ENCODE measurements around the gene CAST.

The CAST gene

DNA sequence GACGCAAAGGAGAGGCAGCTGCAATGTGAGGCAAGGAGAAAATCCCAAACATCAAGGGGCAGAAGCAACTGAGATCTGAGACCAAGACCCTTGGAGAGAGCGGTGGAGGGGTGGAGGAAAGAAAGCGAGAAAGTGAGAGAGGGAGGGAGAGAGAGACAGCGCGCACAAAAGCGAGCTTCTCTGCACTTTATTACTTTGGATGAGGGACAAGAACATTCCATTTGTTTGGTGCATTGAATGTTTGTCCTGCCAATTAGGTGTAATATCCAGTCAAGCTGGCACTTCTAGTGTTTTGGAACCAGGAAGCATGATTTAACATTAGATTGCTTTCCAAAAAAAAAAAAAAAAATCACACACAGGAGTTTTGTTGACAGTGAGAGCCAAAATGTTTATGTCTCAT, 1.4 kb downstream of the CAST start:
- peaks cover 21% of the 10 kb centered on the region for H3K4me1 ChIP-seq (ENCODE audit: control insufficient read depth, low read length)
- peaks cover 46% of the 10 kb centered on the region for H3K79me2 ChIP-seq (ENCODE audit: control insufficient read depth, low read length)
- H3K4me3 ChIP-seq (ENCODE audit: low read length), result peak overlapping the region; percentile 93
- H3K9me3 ChIP-seq (ENCODE audit: control insufficient read depth, insufficient read depth, low read length), result no peaks in the 10 kb centered on the region
- H3K36me3 ChIP-seq (ENCODE audit: control insufficient read depth, low read length), result no peaks in the 10 kb centered on the region
- no peaks in the 10 kb centered on the region for H3K27me3 ChIP-seq (ENCODE audit: control insufficient read depth, low read length)
- no peaks in the 10 kb centered on the region for H3F3A ChIP-seq (ENCODE audit: control insufficient read depth, insufficient read depth)
- no peaks in the 10 kb centered on the region for H4K20me1 ChIP-seq (ENCODE audit: control insufficient read depth, insufficient read depth, low read depth, low read length)
- no peaks in the 10 kb centered on the region for H3K9me2 ChIP-seq (replicated peaks; ENCODE audit: control insufficient read depth, low read length)
- no peak overlapping the region for H3K27ac ChIP-seq (ENCODE audit: low read depth, low read length)
- TF ChIP-seq EZH2phosphoT487 (IDR thresholded peaks at IDR 0.05; ENCODE audit: borderline replicate concordance, low read length) (no peak), CTCF (IDR thresholded peaks at IDR 0.05; ENCODE audit: low read depth, low read length, poor library complexity, severe bottlenecking) (no peak)
- peak overlapping the region; percentile 77 for H3K4me2 ChIP-seq (ENCODE audit: low read length)

DNA sequence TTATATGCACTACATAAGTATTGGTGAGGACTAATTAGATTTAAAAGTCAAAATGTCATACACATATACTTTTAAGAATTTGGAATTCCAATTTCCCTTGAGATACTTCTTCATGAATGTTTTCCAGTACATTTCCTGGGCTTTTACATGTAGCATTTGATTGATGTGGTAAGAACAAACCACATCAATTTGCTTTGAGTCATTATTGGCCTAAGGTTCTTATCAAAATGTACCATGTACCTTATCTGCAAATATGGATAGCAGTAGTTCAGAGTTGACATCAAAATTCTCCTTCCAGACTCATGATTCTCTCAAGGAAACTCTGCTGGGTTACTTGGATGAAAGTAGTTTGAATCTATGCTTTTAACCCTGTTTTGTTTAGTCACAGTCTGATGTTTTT, 2.5 kb downstream of the CAST start:
- no peaks in the 10 kb centered on the region for H3K27me3 ChIP-seq (ENCODE audit: control insufficient read depth, low read length)
- no peaks in the 10 kb centered on the region for H4K20me1 ChIP-seq (ENCODE audit: control insufficient read depth, insufficient read depth, low read depth, low read length)

DNA sequence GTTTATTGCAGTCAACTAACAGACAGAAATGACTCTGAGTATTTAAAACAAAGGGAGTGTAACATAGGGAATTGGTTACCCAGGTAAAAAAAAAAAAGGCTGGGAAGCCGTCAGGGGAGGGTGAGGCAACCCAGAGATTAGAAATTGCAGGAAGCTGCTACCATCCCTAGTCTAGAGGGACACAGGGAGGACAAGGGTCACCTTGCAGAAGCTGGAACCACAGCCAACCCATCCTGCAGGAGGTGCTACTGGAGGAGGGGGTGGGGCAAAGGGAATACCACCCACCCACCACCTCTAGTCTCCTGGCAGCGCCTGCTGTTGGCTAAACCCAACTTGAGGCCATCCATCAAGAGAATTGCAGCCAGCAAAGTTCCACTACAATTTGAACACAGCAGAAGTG, 6.5 kb downstream of the CAST start:
- no peaks in the 10 kb centered on the region for H3K9me2 ChIP-seq (replicated peaks; ENCODE audit: control insufficient read depth, low read length)
- no peak overlapping the region for H3K27ac ChIP-seq (ENCODE audit: low read depth, low read length)

More for the DNA sequence above, 2.5 kb downstream of the CAST start:
- Histone ChIP-seq H3K9me3 (ENCODE audit: control insufficient read depth, insufficient read depth, low read length) (no peaks in the 10 kb centered on the region), H3K36me3 (ENCODE audit: control insufficient read depth, low read length) (no peaks in the 10 kb centered on the region), H3K9me2 (replicated peaks; ENCODE audit: control insufficient read depth, low read length) (no peaks in the 10 kb centered on the region), H3K4me1 (ENCODE audit: control insufficient read depth, low read length) (peaks cover 21% of the 10 kb centered on the region), H3F3A (ENCODE audit: control insufficient read depth, insufficient read depth) (no peaks in the 10 kb centered on the region), H3K4me3 (ENCODE audit: low read length) (no peak overlapping the region), H3K79me2 (ENCODE audit: control insufficient read depth, low read length) (peaks cover 54% of the 10 kb centered on the region), H3K27ac (ENCODE audit: low read depth, low read length) (no peak overlapping the region), H3K4me2 (ENCODE audit: low read length) (no peak overlapping the region)
- no peak for TF ChIP-seq EZH2phosphoT487 (IDR thresholded peaks at IDR 0.05; ENCODE audit: borderline replicate concordance, low read length)
- TF ChIP-seq CTCF (IDR thresholded peaks at IDR 0.05; ENCODE audit: low read depth, low read length, poor library complexity, severe bottlenecking), result no peak

More for the DNA sequence above, 6.5 kb downstream of the CAST start:
- Histone ChIP-seq H3K79me2 (ENCODE audit: control insufficient read depth, low read length) (peaks cover 55% of the 10 kb centered on the region), H3F3A (ENCODE audit: control insufficient read depth, insufficient read depth) (no peaks in the 10 kb centered on the region), H3K27me3 (ENCODE audit: control insufficient read depth, low read length) (no peaks in the 10 kb centered on the region), H3K4me3 (ENCODE audit: low read length) (no peak overlapping the region), H3K4me2 (ENCODE audit: low read length) (no peak overlapping the region), H4K20me1 (ENCODE audit: control insufficient read depth, insufficient read depth, low read depth, low read length) (no peaks in the 10 kb centered on the region), H3K36me3 (ENCODE audit: control insufficient read depth, low read length) (no peaks in the 10 kb centered on the region), H3K4me1 (ENCODE audit: control insufficient read depth, low read length) (peaks cover 4% of the 10 kb centered on the region), H3K9me3 (ENCODE audit: control insufficient read depth, insufficient read depth, low read length) (no peaks in the 10 kb centered on the region)
- TF ChIP-seq CTCF (IDR thresholded peaks at IDR 0.05; ENCODE audit: low read depth, low read length, poor library complexity, severe bottlenecking), result no peak
- no peak for TF ChIP-seq EZH2phosphoT487 (IDR thresholded peaks at IDR 0.05; ENCODE audit: borderline replicate concordance, low read length)
